ENCODE results near the gene PLOD3. TPM values are rescaled to one million over a fixed set of nuclear protein-coding genes. Genes with fewer than 3 reads are reported as not detected.

The PLOD3 gene
- total RNA-seq, 1 experiment from 2014 or later, result 74.5 TPM

DNA sequence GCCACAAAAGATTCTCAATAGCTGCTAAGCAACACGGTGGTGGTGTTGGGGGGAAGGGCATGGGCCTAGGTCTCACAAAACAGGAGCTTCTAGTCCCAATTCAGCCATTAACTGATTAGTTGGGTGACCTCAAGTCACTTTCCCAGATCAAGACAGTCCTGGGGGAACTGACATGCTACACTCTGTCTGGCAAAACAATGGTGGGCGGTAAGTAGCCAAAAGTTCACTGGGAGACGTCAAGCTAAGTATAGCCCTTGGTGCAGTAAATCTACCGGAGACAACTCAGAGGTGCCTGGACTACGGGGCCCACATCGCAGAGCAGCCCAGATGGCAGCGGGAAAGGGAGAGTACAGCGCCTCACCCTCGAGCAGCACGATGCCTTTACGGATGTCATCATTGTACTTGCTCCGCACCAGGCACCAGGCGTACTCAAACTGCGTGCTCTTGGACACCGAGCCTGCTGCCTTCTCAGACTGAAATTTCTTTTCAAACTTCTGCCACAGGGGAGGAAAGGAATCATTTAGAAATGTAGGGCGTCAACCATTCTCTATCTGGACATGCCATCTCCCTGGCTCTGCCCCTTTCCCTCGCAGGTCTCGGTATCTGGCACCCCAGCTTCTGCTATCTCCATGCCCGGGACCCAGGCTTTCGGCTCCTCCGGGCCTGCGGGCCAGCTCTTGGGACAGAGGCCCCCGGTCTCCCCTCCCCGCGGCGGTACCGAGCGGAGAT, 26.4 kb upstream of the PLOD3 start:
- Histone ChIP-seq H3K9ac (ENCODE audit: extremely low read depth, insufficient read length, low read length) (no peak overlapping the region), H3K27me3 (ENCODE audit: insufficient read depth, low read length) (no peaks in the 10 kb centered on the region), H2BK12ac (ENCODE audit: insufficient read length, low read depth, low read length) (no peak overlapping the region), H3K56ac (ENCODE audit: insufficient read length, low read depth, low read length) (no peak overlapping the region), H4K91ac (ENCODE audit: insufficient read length, low read depth, low read length) (no peak overlapping the region), H2AFZ (ENCODE audit: low read length) (no peak overlapping the region), H2BK15ac (ENCODE audit: low read depth, low read length) (no peak overlapping the region), H3K18ac (ENCODE audit: insufficient read length, low read depth, low read length) (no peak overlapping the region), H3K4ac (ENCODE audit: low read depth, low read length) (no peak overlapping the region), H3K79me1 (ENCODE audit: insufficient read depth, low read depth, low read length, poor library complexity, severe bottlenecking) (no peaks in the 10 kb centered on the region), H3T11ph (ENCODE audit: low read length) (no peak overlapping the region), H2AK5ac (ENCODE audit: insufficient read length, low read length) (no peak overlapping the region), H2BK120ac (ENCODE audit: low read depth, low read length, poor library complexity, severe bottlenecking) (no peak overlapping the region), H3K27ac (ENCODE audit: insufficient read length, low read depth, low read length) (no peak overlapping the region), H3K14ac (ENCODE audit: insufficient read depth, low read length) (no peak overlapping the region), H3K9me3 (ENCODE audit: control insufficient read depth, low read depth, low read length) (no peaks in the 10 kb centered on the region), H3K4me1 (ENCODE audit: insufficient read depth, low read length) (no peaks in the 10 kb centered on the region), H3K23ac (ENCODE audit: insufficient read length, low read depth, low read length) (no peak overlapping the region), H4K5ac (ENCODE audit: insufficient read length, low read depth, low read length) (no peak overlapping the region), H3K23me2 (ENCODE audit: insufficient read length, low read depth, low read length, poor library complexity, severe bottlenecking) (peaks cover 8% of the 10 kb centered on the region), H3K79me2 (ENCODE audit: insufficient read depth, low read length) (no peaks in the 10 kb centered on the region), H3K4me2 (ENCODE audit: insufficient read depth, insufficient read length, low read length) (peak overlapping the region; percentile 94), H2BK5ac (ENCODE audit: insufficient read length, low read length) (no peak overlapping the region), H4K8ac (replicated peaks; ENCODE audit: insufficient read length, low read depth, low read length) (no peak overlapping the region), H4K20me1 (ENCODE audit: control insufficient read depth, insufficient read depth, insufficient read length) (peaks cover 4% of the 10 kb centered on the region), H2BK20ac (ENCODE audit: low read depth, low read length, poor library complexity, severe bottlenecking) (no peak overlapping the region)
- Mint-ChIP-seq H3K27me3 (ENCODE audit: low read depth) (no peaks in the 10 kb centered on the region; the same call in 1 of the 2 replicates), H3K27ac (peak overlapping the region in 1 of 3 experiments; percentile 58; a peak in 2 of 7 replicates), H3K9me3 (no peaks in the 10 kb centered on the region), H3K4me1 (peaks cover 20 to 24% of the 10 kb centered on the region in 2 experiments), H3K36me3 (ENCODE audit: insufficient read depth in 1 of 3, low read depth in 3 of 3) (peaks cover 7 to 32% (median 19%) of the 10 kb centered on the region in 3 experiments; a peak in 6 of 7 replicates), H3K4me3 (peak overlapping the region; percentile 93 to 96)
- no CpG with 5 or more reads among the region's 28 CpGs for WGBS (ENCODE audit: extremely low coverage, insufficient read length, low lambda C conversion rate)
- TF ChIP-seq CTCF (conservative IDR thresholded peaks at IDR 0.05), result no peak; the same call in 2 of the 3 replicates
- DNase-seq, result no peak

Data from H9 (cell line).